ENCODE results near the gene CPLX4. TPM values are rescaled to one million over a fixed set of nuclear protein-coding genes. Genes with fewer than 3 reads are reported as not detected.
A peak's percentile ranks its signal among the peaks of the same experiment; 100 is the strongest.

Gene CPLX4
- total and polyA plus RNA-seq, 10 donors = 0.04 TPM; not detected in 9

GRCh38 chr18:59265974-59266369 lies 52.5 kb downstream of the CPLX4 start:
- no peak for DNase-seq
- Histone ChIP-seq H3K27ac (no peak overlapping the region), H3K4me1 (peaks cover 0 to 48% (median 29%) of the 10 kb centered on the region in 6 donors), H3K4me3 (peak overlapping the region in 1 of 8 donors; percentile 69), H3K9me3 (peaks cover 0 to 7% (median 0%) of the 10 kb centered on the region in 8 donors), H3K27me3 (replicated peaks in 1 of 7) (peaks cover 15 to 87% (median 82%) of the 10 kb centered on the region in 7 donors), H3K36me3 (no peaks in the 10 kb centered on the region)
- WGBS, 5 donors = 11 to 22% (median 14%) methylated on average over 9 to 12 of the region's 12 CpGs
- intact Hi-C loops (cut with DNase I; ENCODE audit: low total_unique reads) = no loop called here
- TF ChIP-seq POLR2A (IDR thresholded peaks at IDR 0.05) (no peak), POLR2AphosphoS5 (IDR thresholded peaks at IDR 0.05) (no peak), CTCF (IDR thresholded peaks at IDR 0.05 in 8 of 11, conservative IDR thresholded peaks at IDR 0.05 in 3 of 11) (no peak)

- TF ChIP-seq POLR2AphosphoS5 (IDR thresholded peaks at IDR 0.05) = no peak
- TF ChIP-seq POLR2A (IDR thresholded peaks at IDR 0.05) = no peak
- TF ChIP-seq CTCF (IDR thresholded peaks at IDR 0.05 in 8 of 11, conservative IDR thresholded peaks at IDR 0.05 in 3 of 11) = no peak
- peaks cover 15 to 82% (median 77%) of the 10 kb centered on the region in 7 donors for H3K27me3 ChIP-seq (replicated peaks in 1 of 7)
- H3K9me3 ChIP-seq = peaks cover 0 to 7% (median 0%) of the 10 kb centered on the region in 8 donors
- WGBS, 5 donors = 4 to 16% (median 5%) methylated on average over 33 to 38 of the region's 38 CpGs
- H3K36me3 ChIP-seq = no peaks in the 10 kb centered on the region
- H3K4me3 ChIP-seq = peak overlapping the region in 7 of 8 donors; percentile 31 to 69 (median 39)
- DNase-seq = no peak
- peaks cover 0 to 48% (median 29%) of the 10 kb centered on the region in 6 donors for H3K4me1 ChIP-seq
- intact Hi-C loops (cut with DNase I; ENCODE audit: low total_unique reads) = no loop called here
- no peak overlapping the region for H3K27ac ChIP-seq
Observed at GRCh38 chr18:59265246-59265973, 53.0 kb downstream of the CPLX4 start.

GRCh38 chr18:59264651-59265245 lies 53.7 kb downstream of the CPLX4 start:
- no peak for TF ChIP-seq POLR2A (IDR thresholded peaks at IDR 0.05)
- TF ChIP-seq POLR2AphosphoS5 (IDR thresholded peaks at IDR 0.05) = no peak
- no peak for TF ChIP-seq CTCF (IDR thresholded peaks at IDR 0.05 in 8 of 11, conservative IDR thresholded peaks at IDR 0.05 in 3 of 11)
- no peaks in the 10 kb centered on the region for H3K36me3 ChIP-seq
- H3K27me3 ChIP-seq (replicated peaks in 1 of 7) = peaks cover 15 to 75% (median 70%) of the 10 kb centered on the region in 7 donors
- peaks cover 0 to 45% (median 29%) of the 10 kb centered on the region in 6 donors for H3K4me1 ChIP-seq
- intact Hi-C loops (cut with DNase I; ENCODE audit: low total_unique reads) = no loop called here
- no peak for DNase-seq
- WGBS, 5 donors = 11 to 15% (median 11%) methylated on average over 28 to 41 of the region's 41 CpGs
- H3K4me3 ChIP-seq = peak overlapping the region in 5 of 8 donors; percentile 31 to 69 (median 39)
- H3K27ac ChIP-seq = no peak overlapping the region
- H3K9me3 ChIP-seq = peaks cover 0 to 7% (median 0%) of the 10 kb centered on the region in 8 donors

GRCh38 chr18:59264121-59264571 lies 54.3 kb downstream of the CPLX4 start:
- Histone ChIP-seq H3K27me3 (replicated peaks in 1 of 7) (peaks cover 15 to 69% (median 64%) of the 10 kb centered on the region in 7 donors), H3K36me3 (no peaks in the 10 kb centered on the region), H3K27ac (no peak overlapping the region), H3K4me3 (no peak overlapping the region), H3K4me1 (peaks cover 0 to 40% (median 26%) of the 10 kb centered on the region in 6 donors), H3K9me3 (peaks cover 0 to 7% (median 0%) of the 10 kb centered on the region in 8 donors)
- intact Hi-C loops (cut with DNase I; ENCODE audit: low total_unique reads) = no loop called here
- TF ChIP-seq POLR2A (IDR thresholded peaks at IDR 0.05) (no peak), POLR2AphosphoS5 (IDR thresholded peaks at IDR 0.05) (no peak), CTCF (IDR thresholded peaks at IDR 0.05 in 8 of 11, conservative IDR thresholded peaks at IDR 0.05 in 3 of 11) (no peak)
- WGBS, 5 donors = 11 to 21% (median 14%) methylated on average over 8 to 17 of the region's 17 CpGs
- no peak for DNase-seq
